Head of caudate nucleus (tissue), 42 donors: ENCODE data around the gene AKNA.

Experiments
- DNase-seq, 42 donors: peaks; one replicate each; pipeline versions ENCODE4 v3.0.0 to v3.0.0-alpha.2; 2020 to 2021; ENCODE audit warnings: mixed read lengths in 7 of 42
- intact Hi-C: fragments of 100-400 bp; cut with DNase I; formaldehyde crosslinking; loops from one replicate; pipeline ENCODE4 v1.15.0; 2022

AKNA gene

DNA sequence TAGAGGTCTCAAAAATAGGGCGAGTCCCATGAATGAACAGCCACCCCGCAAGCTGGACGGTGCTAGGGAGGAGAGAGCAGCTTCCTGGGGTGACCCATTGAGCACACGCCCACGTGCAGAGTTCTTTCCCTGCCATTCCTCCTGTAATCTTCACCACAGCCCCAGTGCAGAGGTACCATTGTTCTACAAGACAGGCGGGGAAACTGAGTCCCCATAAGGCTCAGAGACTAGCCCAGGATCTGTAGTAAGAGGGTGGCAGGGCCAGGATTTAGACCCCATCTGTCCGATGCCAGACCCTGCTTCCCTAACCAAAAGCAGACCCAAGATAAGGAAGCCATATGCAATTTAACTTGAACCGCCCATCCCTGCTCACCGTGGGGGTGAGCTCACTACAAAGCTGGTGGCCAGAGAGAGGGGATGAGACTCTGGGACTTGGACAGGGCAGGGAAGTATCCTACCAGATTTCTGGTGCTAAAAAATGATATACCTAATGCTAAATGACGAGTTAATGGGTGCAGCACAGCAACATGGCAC lies 101.6 kb downstream of the AKNA start:
- peak in 4 of 42 donors; percentile 2 to 14 (median 6) for DNase-seq
- intact Hi-C loops = no loop called here

DNA sequence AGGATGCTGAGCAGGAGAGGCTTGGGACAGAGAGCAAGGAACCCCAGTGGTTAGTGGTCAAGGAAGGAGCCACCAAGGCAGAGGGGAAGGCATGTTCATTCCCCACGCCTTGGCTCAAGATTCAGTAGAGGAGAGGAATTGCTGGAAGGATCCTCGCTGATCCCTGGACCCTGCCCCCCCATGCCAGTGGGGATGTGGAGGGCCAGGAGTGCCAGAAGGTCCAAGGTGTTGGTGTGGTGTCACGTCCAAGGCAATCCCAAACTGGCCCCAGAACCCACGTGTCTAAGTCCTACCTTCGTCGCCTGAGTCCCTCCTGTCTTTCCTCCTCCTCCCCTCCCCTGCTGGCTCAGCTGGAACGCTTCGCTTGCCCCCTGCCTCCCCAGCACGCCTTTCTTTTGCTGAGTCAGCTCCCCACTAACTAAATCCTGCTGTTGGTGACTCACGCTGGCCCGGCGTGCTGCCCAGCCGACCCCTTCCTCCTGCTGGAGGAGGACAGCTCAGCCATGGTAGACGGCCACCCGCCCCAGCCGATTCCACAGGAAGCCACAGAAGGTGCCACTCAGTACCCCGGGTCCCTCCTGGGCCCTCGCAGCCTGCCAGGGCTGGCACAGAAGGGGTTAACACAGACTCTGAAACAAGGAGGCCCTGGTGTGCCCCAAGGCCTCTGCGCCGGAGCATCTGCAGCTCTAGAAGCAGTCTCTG lies 102.5 kb downstream of the AKNA start:
- peak in 4 of 42 donors; percentile 0 to 24 (median 6) for DNase-seq
- intact Hi-C loops = no loop called here

DNA sequence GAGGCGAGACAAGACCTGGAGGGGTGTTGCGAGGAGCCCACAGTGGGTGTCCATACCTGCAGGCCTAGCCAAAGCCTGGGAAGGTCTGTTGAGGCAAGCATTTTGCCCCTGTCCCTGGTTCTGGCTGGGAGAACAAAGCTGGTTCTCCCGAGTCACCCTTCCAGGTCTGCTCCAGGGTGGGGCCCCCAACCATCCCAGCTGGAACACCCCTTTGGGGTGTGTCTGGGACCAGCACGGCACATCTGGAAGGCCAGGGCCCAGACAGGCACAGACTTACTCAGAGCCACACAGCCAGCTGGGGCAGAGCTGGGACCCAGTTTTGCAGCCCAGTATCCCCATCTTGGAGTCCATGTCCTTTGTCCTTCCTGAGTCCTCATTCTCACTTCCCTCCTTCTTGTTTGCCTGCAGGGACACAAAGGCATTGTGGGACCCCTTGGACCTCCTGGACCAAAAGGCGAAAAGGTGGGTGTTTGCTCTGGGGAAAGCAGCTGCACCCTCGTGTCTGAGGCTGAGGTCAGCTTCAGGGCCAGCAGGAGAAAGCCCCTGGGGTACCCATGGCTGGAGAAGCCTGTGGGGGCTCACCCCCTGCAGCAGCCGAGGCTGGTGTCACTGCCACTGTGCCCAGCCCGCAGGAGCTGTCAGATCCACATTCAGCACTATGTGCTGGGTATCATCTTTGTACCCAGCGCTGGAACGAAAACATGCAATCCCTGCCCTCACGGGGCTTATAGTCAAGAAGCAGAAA lies 103.3 kb downstream of the AKNA start:
- DNase-seq = peak in 4 of 42 donors; percentile 1 to 5 (median 2)
- intact Hi-C loops = no loop called here
